IMR-90 (cell line): ENCODE data around the gene OAS1. TPM values are rescaled to one million over a fixed set of nuclear protein-coding genes. Genes with fewer than 3 reads are reported as not detected.

ENCODE experiments used
- ATAC-seq: fragments of 200-7000 bp; cut with Tn5 transposase; 2 replicates; pipeline ENCODE4 v1.9.1; 2020; ENCODE audit warnings: low read depth, mild to moderate bottlenecking, moderate library complexity
- BruUV-seq: library from RNA; stranded (reverse); fragments of 400-500 nt; replicated peaks from 2 replicates; lab custom pipeline; 2021; lab: Mats Ljungman, UMichigan
- CTCF ChIA-PET: fragments of 300-600 bp; formaldehyde crosslinking; extraction: SDS; loops from one replicate; lab custom pipeline; 2021; ENCODE audit warnings: antibody characterized with exemption; lab: Yijun Ruan, JAX
- POLR2A ChIA-PET: fragments of 300-600 bp; sonication (Branson Sonifier 250); formaldehyde crosslinking; loops from one replicate; lab custom pipeline; 2022; ENCODE audit warnings: antibody characterized with exemption; ENCODE audit not compliant: unreplicated experiment; lab: Charles Lee
- DNase-seq: peaks from one replicate; pipeline ENCODE4 v3.0.0; 2013
- H2AFZ ChIP-seq: replicated peaks from 2 replicates; pipeline ENCODE3; 2013; ENCODE audit warnings: low read length, mild to moderate bottlenecking; ENCODE audit not compliant: poor library complexity
- H2AK5ac ChIP-seq: 2 replicates; pipeline ENCODE4 v1.6.1; 2013; ENCODE audit warnings: low read depth, low read length, inconsistent platforms
- H2AK9ac ChIP-seq: replicated peaks from 2 replicates; pipeline ENCODE3; 2013; ENCODE audit warnings: mild to moderate bottlenecking, low read depth, low read length, moderate library complexity; ENCODE audit not compliant: poor library complexity
- H2BK120ac ChIP-seq: 2 replicates; pipeline ENCODE4 v1.6.1; 2013; ENCODE audit warnings: low read depth, low read length, inconsistent platforms
- H2BK15ac ChIP-seq: 3 replicates; pipeline ENCODE4 v1.6.1; 2013; ENCODE audit warnings: low read depth, low read length, inconsistent platforms
- H2BK20ac ChIP-seq: 2 replicates; pipeline ENCODE4 v1.6.1; 2013; ENCODE audit warnings: low read depth, mild to moderate bottlenecking, inconsistent platforms, low read length, moderate library complexity
- H2BK5ac ChIP-seq: 2 replicates; pipeline ENCODE4 v1.6.1; 2013; ENCODE audit warnings: mild to moderate bottlenecking, low read depth, low read length, inconsistent platforms; ENCODE audit not compliant: poor library complexity, severe bottlenecking
- H3K14ac ChIP-seq: replicated peaks from 2 replicates; pipeline ENCODE4 v1.6.1; 2013; ENCODE audit warnings: low read depth, low read length, inconsistent platforms
- H3K18ac ChIP-seq: 2 replicates; pipeline ENCODE4 v1.6.1; 2013; ENCODE audit warnings: low read depth, low read length, control low read depth
- H3K23ac ChIP-seq: 2 replicates; pipeline ENCODE4 v1.6.1; 2013; ENCODE audit warnings: low read depth, low read length, inconsistent platforms
- H3K27ac ChIP-seq: 2 replicates; pipeline ENCODE4 v1.5.1; 2013; ENCODE audit warnings: mild to moderate bottlenecking, control low read depth, low read length; ENCODE audit not compliant: insufficient read depth
- H3K27me3 ChIP-seq: 2 replicates; pipeline ENCODE4 v1.6.1; 2013; ENCODE audit warnings: low read length; ENCODE audit not compliant: control insufficient read depth, insufficient read depth
- H3K36me3 ChIP-seq: 2 replicates; pipeline ENCODE4 v1.6.1; 2013; ENCODE audit warnings: low read length, mixed read lengths; ENCODE audit not compliant: control insufficient read depth, insufficient read depth
- H3K4ac ChIP-seq: 2 replicates; pipeline ENCODE4 v1.6.1; 2013; ENCODE audit warnings: low read depth, low read length, inconsistent platforms
- H3K4me1 ChIP-seq: 2 replicates; pipeline ENCODE4 v1.6.1; 2013; ENCODE audit warnings: low read length, mixed read lengths; ENCODE audit not compliant: control insufficient read depth, insufficient read depth
- H3K4me2 ChIP-seq: 2 replicates; pipeline ENCODE4 v1.6.1; 2013; ENCODE audit warnings: low read depth, mild to moderate bottlenecking, control low read depth, low read length, moderate library complexity
- H3K4me3 ChIP-seq: 2 replicates; pipeline ENCODE4 v1.5.1; 2013; ENCODE audit warnings: low read depth, mild to moderate bottlenecking, control low read depth, low read length, moderate library complexity; ENCODE audit not compliant: insufficient read depth
- H3K56ac ChIP-seq: 2 replicates; pipeline ENCODE4 v1.6.1; 2013; ENCODE audit warnings: low read length, inconsistent platforms; ENCODE audit not compliant: insufficient read depth; ENCODE audit errors: extremely low read depth
- H3K79me1 ChIP-seq, 2 experiments: 2 replicates each; pipeline ENCODE4 v1.6.1; 2013; ENCODE audit warnings: low read length in 2 of 2, inconsistent platforms in 1 of 2, low read depth in 1 of 2
- H3K9ac ChIP-seq: 2 replicates; pipeline ENCODE4 v1.6.1; 2013; ENCODE audit warnings: low read depth, low read length, control low read depth
- H3K9me1 ChIP-seq: 2 replicates; pipeline ENCODE4 v1.6.1; 2013; ENCODE audit warnings: low read length, inconsistent platforms; ENCODE audit not compliant: insufficient read depth
- H3K9me3 ChIP-seq: 2 replicates; pipeline ENCODE4 v1.6.1; 2013; ENCODE audit warnings: low read length; ENCODE audit not compliant: control insufficient read depth, insufficient read depth
- H4K20me1 ChIP-seq: 2 replicates; pipeline ENCODE4 v1.6.1; 2013; ENCODE audit warnings: low read length, inconsistent platforms; ENCODE audit not compliant: insufficient read depth
- H4K5ac ChIP-seq: 2 replicates; pipeline ENCODE4 v1.6.1; 2013; ENCODE audit warnings: mild to moderate bottlenecking, low read depth, low read length, control low read depth
- H4K8ac ChIP-seq, 2 experiments: 2 replicates each; pipeline ENCODE4 v1.6.1; 2013; ENCODE audit warnings: low read depth in 2 of 2, low read length in 2 of 2, control low read depth in 1 of 2, inconsistent platforms in 1 of 2
- H4K91ac ChIP-seq: 2 replicates; pipeline ENCODE4 v1.6.1; 2013; ENCODE audit warnings: low read depth, low read length, inconsistent platforms; ENCODE audit not compliant: insufficient read depth
- POLR2A ChIP-seq: IDR thresholded peaks from 2 replicates; pipeline ENCODE4 v1.6.1; 2012; ENCODE audit warnings: mild to moderate bottlenecking, low read depth, low read length
- RAD21 ChIP-seq: IDR thresholded peaks from 2 replicates; pipeline ENCODE4 v1.6.1; 2012; ENCODE audit warnings: low read length, improper control_type of control experiment
- WGBS, 2 experiments: methylation state at CpG; one replicate each; pipeline versions ENCODE4 v1.1.5 to v1.1.7; 2013; ENCODE audit warnings: missing lambda C conversion rate in 2 of 2; ENCODE audit not compliant: insufficient read length in 1 of 2; ENCODE audit errors: extremely low coverage in 2 of 2; 5-methylcytosine and 5-hydroxymethylcytosine counted together
- dilution Hi-C: fragments of 300-500 bp; cut with HindIII; formaldehyde crosslinking; loops from one replicate; pipeline ENCODE4 v1.14.3; 2018; ENCODE audit warnings: low sequenced_read_pairs; ENCODE audit not compliant: unreplicated experiment
- in situ Hi-C: fragments of 300-500 bp; cut with MboI; formaldehyde crosslinking; loops from 3 replicates; pipeline ENCODE4 v1.14.3; 2019; ENCODE audit warnings: low sequenced_read_pairs, inconsistent platforms, mixed read lengths
- intact Hi-C: fragments of 100-400 bp; cut with micrococcal nuclease; formaldehyde crosslinking; loops from 2 replicates; pipeline ENCODE4 v1.10.0; 2022
- polyA plus RNA-seq, 3 experiments: library from polyadenylated mRNA; depleted of rRNA; stranded (reverse); fragments of >200 nt; gene quantifications; 2 replicates each; pipeline ENCODE4 v1.2.3, GENCODE V29; 2012; ENCODE audit warnings: low replicate concordance in 1 of 3
- total RNA-seq: library from RNA; depleted of rRNA; stranded (reverse); fragments of >200 nt; gene quantifications from 2 replicates; pipeline ENCODE4 v1.2.3, GENCODE V29; 2012

OAS1 gene
- total and polyA plus RNA-seq, 2 of the 4 experiments (the other 2 are of a cell fraction) = not detected

GRCh38 chr12:112964067-112964670 is 57.4 kb downstream of the OAS1 start:
- TF ChIP-seq RAD21 (no peak), POLR2A (no peak)
- H2BK120ac ChIP-seq = no peak overlapping the region
- H3K9me1 ChIP-seq = peaks cover 3% of the 10 kb centered on the region; the same call in 1 of the 2 replicates
- H3K18ac ChIP-seq = no peak overlapping the region
- ChIA-PET CTCF (no interaction called here), POLR2A (no interaction called here)
- DNase-seq (no peak), ATAC-seq (no peak)
- dilution Hi-C loops (no loop called here), intact Hi-C loops (no loop called here), in situ Hi-C loops (no loop called here)
- no peak overlapping the region for H2AK9ac ChIP-seq
- H3K4me3 ChIP-seq = no peak overlapping the region
- no peak overlapping the region for H3K4me2 ChIP-seq
- no peaks in the 10 kb centered on the region for H3K79me1 ChIP-seq
- no peak overlapping the region for H4K5ac ChIP-seq
- no peaks in the 10 kb centered on the region for H3K4me1 ChIP-seq
- no peak overlapping the region for H2BK15ac ChIP-seq
- no peaks in the 10 kb centered on the region for H3K27me3 ChIP-seq
- H4K8ac ChIP-seq = no peak overlapping the region
- H3K23ac ChIP-seq = no peak overlapping the region
- no peaks in the 10 kb centered on the region for H3K36me3 ChIP-seq
- H3K9ac ChIP-seq = no peak overlapping the region
- H3K9me3 ChIP-seq = no peaks in the 10 kb centered on the region
- H3K14ac ChIP-seq = no peak overlapping the region
- no peaks in the 10 kb centered on the region for H4K20me1 ChIP-seq
- no peak overlapping the region for H3K27ac ChIP-seq
- H2BK5ac ChIP-seq = no peak overlapping the region
- no peak overlapping the region for H3K4ac ChIP-seq
- no peak overlapping the region for H2AFZ ChIP-seq
- no peak overlapping the region for H2AK5ac ChIP-seq
- no peak overlapping the region for H3K56ac ChIP-seq
- WGBS, 2 experiments = 52% methylated on average over 3 of the region's 6 CpGs; no CpG with 5 or more reads in 1 of the 2 experiments
- H4K91ac ChIP-seq = no peak overlapping the region
- no peak overlapping the region for H2BK20ac ChIP-seq
- BruUV-seq = no TSS peak
